Suppressor macrophage treated with lipopolysaccharide for 1 hour (primary cell): ENCODE results near the gene TNF.
"Not testable (repeated sequence)": the region's sequence is repeated elsewhere in the genome, so short reads cannot be mapped to it uniquely, and the experiment has no call there.

ENCODE experiments used
- DNase-seq, 3 donors: peaks; one replicate each; pipeline ENCODE4 v3.0.0-alpha.2; 2020 to 2022

TNF gene

GRCh38 chr6:31588871-31589650, 13.7 kb downstream of the TNF start:
- DNase-seq: peak; percentile 69 to 73 (median 73)

GRCh38 chr6:31590691-31591090, 15.3 kb downstream of the TNF start:
- not testable (repeated sequence) for DNase-seq

GRCh38 chr6:31592396-31592771, 17.0 kb downstream of the TNF start:
- no peak for DNase-seq

- peak; percentile 69 to 76 (median 76) for DNase-seq
These were observed 21.6 kb downstream of the TNF start for GRCh38 chr6:31597006-31597405.

GRCh38 chr6:31607317-31607716, 32.0 kb downstream of the TNF start:
- no peak for DNase-seq

GRCh38 chr6:31609519-31610406, 34.4 kb downstream of the TNF start:
- DNase-seq: no peak

GRCh38 chr6:31610968-31611367, 35.6 kb downstream of the TNF start:
- peak in 1 of 3 donors; percentile 12 for DNase-seq

GRCh38 chr6:31614075-31614619, 38.8 kb downstream of the TNF start:
- peak; percentile 64 to 84 (median 74) for DNase-seq

- peak; percentile 72 to 81 (median 79) for DNase-seq
These were observed 39.6 kb downstream of the TNF start, which contains the start of gene AIF1 for GRCh38 chr6:31614684-31615578. Gene AIF1 (plus strand): TSS chr6:31615234. CDS start chr6:31615330, 96 bp downstream.

GRCh38 chr6:31615748-31616147, 40.4 kb downstream of the TNF start:
- DNase-seq: peak in 2 of 3 donors; percentile 17 to 25

- DNase-seq: no peak
These were observed 41.6 kb downstream of the TNF start for GRCh38 chr6:31617010-31617409.

- peak; percentile 98 to 100 (median 99) for DNase-seq
These were observed 44.6 kb downstream of the TNF start for GRCh38 chr6:31619805-31620585.

GRCh38 chr6:31620586-31621319, 45.4 kb downstream of the TNF start, which contains the start of gene PRRC2A:
Gene PRRC2A (plus strand): TSS chr6:31620715. CDS start chr6:31622790, 2,075 bp downstream.
- DNase-seq: peak in 2 of 3 donors; percentile 66 to 97

- no peak for DNase-seq
These were observed 46.1 kb downstream of the TNF start for GRCh38 chr6:31621320-31621939.

GRCh38 chr6:31621991-31622390, 46.6 kb downstream of the TNF start:
- DNase-seq: no peak

GRCh38 chr6:31622684-31623091, 47.3 kb downstream of the TNF start:
- peak; percentile 38 to 49 (median 47) for DNase-seq

- no peak for DNase-seq
These were observed 48.7 kb downstream of the TNF start for GRCh38 chr6:31624070-31624469.

GRCh38 chr6:31626952-31627351, 51.6 kb downstream of the TNF start:
- DNase-seq: no peak

GRCh38 chr6:31627690-31628287, 52.4 kb downstream of the TNF start:
- DNase-seq: no peak
